ENCODE results near the gene XXYLT1. TPM values are rescaled to one million over a fixed set of nuclear protein-coding genes. Genes with fewer than 3 reads are reported as not detected.

Gene XXYLT1
- polyA plus RNA-seq, 1 donor (not counting 4 experiments of a cell fraction or from before 2014, with no cell fraction given): 11.1 TPM

- dilution Hi-C loops (cut with MboI; ENCODE audit: extremely low pct_ligation_motif_present, low sequenced_read_pairs): no loop called here
- Histone ChIP-seq H3K4me1 (ENCODE audit: control insufficient read depth, extremely low read depth, insufficient read depth, low read length) (peaks cover 2% of the 10 kb centered on the region), H3K27ac (ENCODE audit: control insufficient read depth, insufficient read depth, low read length) (no peak overlapping the region), H2AFZ (ENCODE audit: control insufficient read depth, low read length) (no peak overlapping the region), H3K79me2 (ENCODE audit: control insufficient read depth, insufficient read depth, low read length) (no peaks in the 10 kb centered on the region), H3K36me3 (ENCODE audit: control insufficient read depth in 2 of 2, extremely low read depth in 1 of 2, insufficient read depth in 2 of 2, low read length in 2 of 2) (no peaks in the 10 kb centered on the region), H3K4me3 (ENCODE audit: control insufficient read depth in 2 of 3, extremely low read depth in 1 of 3, insufficient read depth in 2 of 3, low read depth in 1 of 3, low read length in 3 of 3) (no peak overlapping the region), H3K9me3 (ENCODE audit: control insufficient read depth, low read depth, low read length) (no peaks in the 10 kb centered on the region), H3K27me3 (ENCODE audit: control insufficient read depth, extremely low read depth, insufficient read depth, low read length) (no peaks in the 10 kb centered on the region), H3K4me2 (ENCODE audit: control insufficient read depth, extremely low read depth, insufficient read depth, low read depth, low read length) (no peak overlapping the region), H3K9me1 (ENCODE audit: control insufficient read depth, extremely low read depth, insufficient read depth, low read length) (no peaks in the 10 kb centered on the region), H4K20me1 (ENCODE audit: control insufficient read depth, extremely low read depth, insufficient read depth, low read length) (no peaks in the 10 kb centered on the region), H3K9ac (ENCODE audit: control insufficient read depth, extremely low read depth, insufficient read depth, low read length) (no peak overlapping the region)
- TF ChIP-seq CTCF (optimal IDR thresholded peaks at IDR 0.05 in 1 of 3, IDR thresholded peaks at IDR 0.05 in 1 of 3, conservative IDR thresholded peaks at IDR 0.05 in 1 of 3; ENCODE audit: extremely low read depth in 1 of 3, insufficient read depth in 2 of 3, low read length in 3 of 3) (no peak), EZH2 (IDR thresholded peaks at IDR 0.05; ENCODE audit: low read length) (no peak)
- FAIRE-seq: no peak
- DNase-seq (ENCODE audit: low read depth, low spot score): no peak
Observed at GRCh38 chr3:195123281-195123691, 147.7 kb downstream of the XXYLT1 start.

GRCh38 chr3:195122261-195122660, 148.7 kb downstream of the XXYLT1 start:
- FAIRE-seq (no peak), DNase-seq (ENCODE audit: low read depth, low spot score) (no peak)
- TF ChIP-seq CTCF (optimal IDR thresholded peaks at IDR 0.05 in 1 of 3, IDR thresholded peaks at IDR 0.05 in 1 of 3, conservative IDR thresholded peaks at IDR 0.05 in 1 of 3; ENCODE audit: extremely low read depth in 1 of 3, insufficient read depth in 2 of 3, low read length in 3 of 3): no peak
- TF ChIP-seq EZH2 (IDR thresholded peaks at IDR 0.05; ENCODE audit: low read length): no peak
- Histone ChIP-seq H3K36me3 (ENCODE audit: control insufficient read depth in 2 of 2, extremely low read depth in 1 of 2, insufficient read depth in 2 of 2, low read length in 2 of 2) (no peaks in the 10 kb centered on the region), H3K79me2 (ENCODE audit: control insufficient read depth, insufficient read depth, low read length) (no peaks in the 10 kb centered on the region), H3K9me3 (ENCODE audit: control insufficient read depth, low read depth, low read length) (no peaks in the 10 kb centered on the region), H3K9me1 (ENCODE audit: control insufficient read depth, extremely low read depth, insufficient read depth, low read length) (no peaks in the 10 kb centered on the region), H2AFZ (ENCODE audit: control insufficient read depth, low read length) (no peak overlapping the region), H3K4me1 (ENCODE audit: control insufficient read depth, extremely low read depth, insufficient read depth, low read length) (peaks cover 3% of the 10 kb centered on the region), H3K27ac (ENCODE audit: control insufficient read depth, insufficient read depth, low read length) (no peak overlapping the region), H4K20me1 (ENCODE audit: control insufficient read depth, extremely low read depth, insufficient read depth, low read length) (no peaks in the 10 kb centered on the region), H3K9ac (ENCODE audit: control insufficient read depth, extremely low read depth, insufficient read depth, low read length) (no peak overlapping the region), H3K4me2 (ENCODE audit: control insufficient read depth, extremely low read depth, insufficient read depth, low read depth, low read length) (no peak overlapping the region), H3K4me3 (ENCODE audit: control insufficient read depth in 2 of 3, extremely low read depth in 1 of 3, insufficient read depth in 2 of 3, low read depth in 1 of 3, low read length in 3 of 3) (no peak overlapping the region), H3K27me3 (ENCODE audit: control insufficient read depth, extremely low read depth, insufficient read depth, low read length) (no peaks in the 10 kb centered on the region)
- dilution Hi-C loops (cut with MboI; ENCODE audit: extremely low pct_ligation_motif_present, low sequenced_read_pairs): no loop called here
